OCI-LY1 (cell line): ENCODE data around the gene PDZD2.

ENCODE experiments used
- EZH2 ChIP-seq: fragments of 200-600 bp; sonication (generic), shearing (Covaris generic); IDR thresholded peaks from 2 replicates; pipeline ENCODE4 v1.8.0; 2017; ENCODE audit warnings: borderline replicate concordance, mixed run types, mild to moderate bottlenecking, antibody characterized with exemption, low read length, moderate library complexity, mixed read lengths
- TF ChIP-seq, protein P1 (sequence below): fragments of 200-600 bp; sonication (generic), shearing (Covaris generic); IDR thresholded peaks from 2 replicates; pipeline ENCODE4 v1.5.1; 2017; ENCODE audit warnings: mild to moderate bottlenecking, antibody characterized with exemption, low read length, moderate library complexity, mixed read lengths

DNA sequence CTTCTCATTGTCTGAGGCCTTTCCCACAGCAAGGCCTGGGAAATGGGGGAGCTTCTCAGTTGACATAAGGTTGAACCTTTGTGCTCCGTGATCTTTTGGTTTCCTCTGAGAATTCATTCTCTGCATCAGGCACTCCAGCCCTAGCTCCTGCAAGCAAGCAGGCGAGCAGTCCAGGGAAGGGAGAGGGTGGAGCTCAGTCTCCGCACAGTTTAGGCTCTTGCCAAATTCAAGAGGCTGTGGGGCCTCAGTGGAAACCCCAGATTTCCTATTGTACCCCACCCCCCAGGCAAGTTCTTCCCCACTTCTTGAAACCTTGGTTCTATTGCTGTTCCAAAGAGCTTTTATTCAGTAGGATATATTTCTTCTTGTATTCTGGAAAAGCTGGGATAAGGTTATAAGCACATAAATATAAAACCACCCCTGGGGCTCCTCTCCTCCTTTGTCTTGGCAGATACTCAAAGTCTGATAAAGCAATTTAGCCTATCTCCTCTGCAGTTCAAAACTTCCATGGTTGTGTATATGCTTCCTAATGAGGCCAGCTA, 147.2 kb downstream of the PDZD2 start:
- TF ChIP-seq, protein P1, sequence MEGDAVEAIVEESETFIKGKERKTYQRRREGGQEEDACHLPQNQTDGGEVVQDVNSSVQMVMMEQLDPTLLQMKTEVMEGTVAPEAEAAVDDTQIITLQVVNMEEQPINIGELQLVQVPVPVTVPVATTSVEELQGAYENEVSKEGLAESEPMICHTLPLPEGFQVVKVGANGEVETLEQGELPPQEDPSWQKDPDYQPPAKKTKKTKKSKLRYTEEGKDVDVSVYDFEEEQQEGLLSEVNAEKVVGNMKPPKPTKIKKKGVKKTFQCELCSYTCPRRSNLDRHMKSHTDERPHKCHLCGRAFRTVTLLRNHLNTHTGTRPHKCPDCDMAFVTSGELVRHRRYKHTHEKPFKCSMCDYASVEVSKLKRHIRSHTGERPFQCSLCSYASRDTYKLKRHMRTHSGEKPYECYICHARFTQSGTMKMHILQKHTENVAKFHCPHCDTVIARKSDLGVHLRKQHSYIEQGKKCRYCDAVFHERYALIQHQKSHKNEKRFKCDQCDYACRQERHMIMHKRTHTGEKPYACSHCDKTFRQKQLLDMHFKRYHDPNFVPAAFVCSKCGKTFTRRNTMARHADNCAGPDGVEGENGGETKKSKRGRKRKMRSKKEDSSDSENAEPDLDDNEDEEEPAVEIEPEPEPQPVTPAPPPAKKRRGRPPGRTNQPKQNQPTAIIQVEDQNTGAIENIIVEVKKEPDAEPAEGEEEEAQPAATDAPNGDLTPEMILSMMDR: no peak
- no peak for TF ChIP-seq EZH2
